Liver (tissue), 9 donors: ENCODE measurements around the gene THEMIS. TPM values are rescaled to one million over a fixed set of nuclear protein-coding genes. Genes with fewer than 3 reads are reported as not detected.

ENCODE experiments used
- DNase-seq: peaks from one replicate; pipeline ENCODE4 v3.0.0-alpha.2; 2017; ENCODE audit warnings: low spot score
- H3K27ac ChIP-seq, 2 donors: one replicate each; pipeline ENCODE4 v1.7.0; 2013; ENCODE audit warnings: inconsistent platforms in 2 of 2, low read length in 2 of 2, control low read depth in 1 of 2, low read depth in 1 of 2, mild to moderate bottlenecking in 1 of 2
- H3K27me3 ChIP-seq, 4 donors: one replicate each; pipeline versions ENCODE4 v1.6.1 to v1.7.0; 2013; ENCODE audit warnings: low read length in 3 of 4, inconsistent platforms in 1 of 4, mild to moderate bottlenecking in 1 of 4, moderate library complexity in 1 of 4; ENCODE audit not compliant: control insufficient read depth in 4 of 4, insufficient read depth in 4 of 4
- H3K36me3 ChIP-seq, 4 donors: one replicate each; pipeline versions ENCODE4 v1.6.1 to v1.7.0; 2013; ENCODE audit warnings: low read length in 3 of 4, mild to moderate bottlenecking in 3 of 4, low read depth in 1 of 4, moderate library complexity in 1 of 4; ENCODE audit not compliant: control insufficient read depth in 4 of 4, insufficient read depth in 3 of 4
- H3K4me1 ChIP-seq, 4 donors: one replicate each; pipeline versions ENCODE4 v1.6.1 to v1.7.0; 2013; ENCODE audit warnings: low read length in 3 of 4, mild to moderate bottlenecking in 3 of 4, moderate library complexity in 1 of 4; ENCODE audit not compliant: control insufficient read depth in 4 of 4, insufficient read depth in 4 of 4
- H3K4me3 ChIP-seq, 3 donors: one replicate each; pipeline versions ENCODE4 v1.6.1 to v1.7.0; 2013; ENCODE audit warnings: low read length in 3 of 3, control low read depth in 1 of 3, low read depth in 1 of 3, mild to moderate bottlenecking in 1 of 3
- H3K9ac ChIP-seq, 2 donors: one replicate each; pipeline ENCODE4 v1.7.0; 2013; ENCODE audit warnings: low read length in 2 of 2, mild to moderate bottlenecking in 2 of 2, moderate library complexity in 2 of 2, control low read depth in 1 of 2, low read depth in 1 of 2
- H3K9me3 ChIP-seq, 4 donors: one replicate each; pipeline versions ENCODE4 v1.6.1 to v1.7.0; 2013; ENCODE audit warnings: low read length in 3 of 4; ENCODE audit not compliant: control insufficient read depth in 4 of 4
- ATF3 ChIP-seq: IDR thresholded peaks from 2 replicates; pipeline ENCODE4 v1.6.1; 2016; ENCODE audit warnings: antibody characterized with exemption
- CTCF ChIP-seq: fragments of 150-350 bp; IDR thresholded peaks from 2 replicates; pipeline ENCODE4 v1.5.1; 2017; ENCODE audit warnings: improper control_type of control experiment, low read depth, low read length; ENCODE audit not compliant: missing input control
- EGR1 ChIP-seq, 2 donors: IDR thresholded peaks; 2 replicates each; pipeline ENCODE4 v1.6.1; 2016 to 2018; ENCODE audit warnings: antibody characterized with exemption in 2 of 2, low read depth in 2 of 2
- FOXA1 ChIP-seq: IDR thresholded peaks from 2 replicates; pipeline ENCODE4 v1.6.1; 2016; ENCODE audit warnings: antibody characterized with exemption
- FOXA2 ChIP-seq: IDR thresholded peaks from 2 replicates; pipeline ENCODE4 v1.6.1; 2016; ENCODE audit warnings: antibody characterized with exemption
- GABPA ChIP-seq, 2 donors: IDR thresholded peaks in 1 of 2; conservative IDR thresholded peaks in 1 of 2; 2 replicates each; pipeline ENCODE4 v1.6.1; 2016; ENCODE audit warnings: antibody characterized with exemption in 2 of 2, mild to moderate bottlenecking in 1 of 2, moderate library complexity in 1 of 2
- HNF4A ChIP-seq, 2 donors: conservative IDR thresholded peaks; 2 replicates each; pipeline ENCODE4 v1.6.1; 2016; ENCODE audit warnings: antibody characterized with exemption in 2 of 2, mild to moderate bottlenecking in 2 of 2
- HNF4G ChIP-seq: IDR thresholded peaks from 2 replicates; pipeline ENCODE4 v1.6.1; 2016; ENCODE audit warnings: antibody characterized with exemption
- JUND ChIP-seq, 2 donors: IDR thresholded peaks; 2 replicates each; pipeline ENCODE4 v1.6.1; 2016; ENCODE audit warnings: antibody characterized with exemption in 2 of 2
- MAX ChIP-seq: IDR thresholded peaks from 2 replicates; pipeline ENCODE4 v1.6.1; 2016; ENCODE audit warnings: antibody characterized with exemption
- NR2F2 ChIP-seq: IDR thresholded peaks from 2 replicates; pipeline ENCODE4 v1.6.1; 2016; ENCODE audit warnings: antibody characterized with exemption
- RAD21 ChIP-seq, 2 donors: IDR thresholded peaks; 2 replicates each; pipeline ENCODE4 v1.6.1; 2016; ENCODE audit warnings: antibody characterized with exemption in 2 of 2, mild to moderate bottlenecking in 2 of 2
- REST ChIP-seq: IDR thresholded peaks from 2 replicates; pipeline ENCODE4 v1.6.1; 2016; ENCODE audit warnings: antibody characterized with exemption, mild to moderate bottlenecking
- RXRA ChIP-seq, 2 donors: IDR thresholded peaks; 2 replicates each; pipeline ENCODE4 v1.6.1; 2017 to 2018; ENCODE audit warnings: antibody characterized with exemption in 2 of 2, mild to moderate bottlenecking in 1 of 2
- SP1 ChIP-seq: IDR thresholded peaks from 2 replicates; pipeline ENCODE4 v1.6.1; 2018; ENCODE audit warnings: antibody characterized with exemption, mild to moderate bottlenecking
- TAF1 ChIP-seq: conservative IDR thresholded peaks from 2 replicates; pipeline ENCODE4 v1.6.1; 2016; ENCODE audit warnings: antibody characterized with exemption, mild to moderate bottlenecking
- YY1 ChIP-seq: IDR thresholded peaks from 2 replicates; pipeline ENCODE4 v1.6.1; 2016; ENCODE audit warnings: antibody characterized with exemption, mild to moderate bottlenecking
- ZBTB33 ChIP-seq: IDR thresholded peaks from 2 replicates; pipeline ENCODE4 v1.6.1; 2016; ENCODE audit warnings: antibody characterized with exemption
- WGBS: extraction: QIAGEN DNeasy Blood & Tissue Kit; methylation state at CpG from one replicate; pipeline ENCODE4 v1.1.7; 2013; 5-methylcytosine and 5-hydroxymethylcytosine counted together
- polyA plus RNA-seq, 2 donors: library from polyadenylated mRNA; stranded (reverse) in 1 of 2; unstranded in 1 of 2; fragments of 200-250 nt in 1 of 2; fragments of >200 nt in 1 of 2; fragmentation: Nextera tagmentation in 1 of 2; extraction: Ambion mirVana in 1 of 2; gene quantifications; one replicate each; pipeline versions ENCODE4 v1.2.1 to v1.2.3, GENCODE V29; 2013 to 2015
- total RNA-seq, 2 donors: library from RNA; depleted of rRNA; stranded (reverse); fragments of >200 nt; gene quantifications; one replicate each; pipeline ENCODE4 v1.2.3, GENCODE V29; 2014
- donor health status: healthy.
- donor health status: healthy.
- donor health status: healthy.
- donor health status: healthy.
- donor health status: healthy.

THEMIS gene
- total and polyA plus RNA-seq, 4 donors = 0.05 to 0.59 (median 0.21) TPM

- TF ChIP-seq TAF1 (no peak), NR2F2 (no peak), RXRA (IDR thresholded peaks at IDR 0.05) (no peak)
- H3K4me3 ChIP-seq = no peak overlapping the region
- H3K4me1 ChIP-seq = no peaks in the 10 kb centered on the region
- WGBS = 83% methylated on average over 5 of the region's 5 CpGs
- no peaks in the 10 kb centered on the region for H3K36me3 ChIP-seq
- DNase-seq = no peak
- H3K27ac ChIP-seq = no peak overlapping the region
- H3K9me3 ChIP-seq = no peaks in the 10 kb centered on the region
- H3K9ac ChIP-seq = no peak overlapping the region
- no peaks in the 10 kb centered on the region for H3K27me3 ChIP-seq
Observed at GRCh38 chr6:127941228-127941627, 40.4 kb upstream of the THEMIS start.

GRCh38 chr6:127939442-127940066 is 38.7 kb upstream of the THEMIS start:
- no peak for TF ChIP-seq FOXA1
- TF ChIP-seq NR2F2 = no peak
- TF ChIP-seq JUND (IDR thresholded peaks at IDR 0.05) = no peak
- no peak for TF ChIP-seq FOXA2
- no peak for TF ChIP-seq SP1
- no peak for TF ChIP-seq ATF3
- Histone ChIP-seq H3K9ac (no peak overlapping the region), H3K4me1 (no peaks in the 10 kb centered on the region), H3K27me3 (no peaks in the 10 kb centered on the region), H3K9me3 (no peaks in the 10 kb centered on the region), H3K4me3 (no peak overlapping the region), H3K36me3 (no peaks in the 10 kb centered on the region), H3K27ac (no peak overlapping the region)
- DNase-seq = no peak
- 59% methylated on average over 3 of the region's 3 CpGs for WGBS

- no peak for DNase-seq
- Histone ChIP-seq H3K4me1 (no peaks in the 10 kb centered on the region), H3K9ac (no peak overlapping the region), H3K4me3 (no peak overlapping the region), H3K27ac (no peak overlapping the region), H3K36me3 (no peaks in the 10 kb centered on the region), H3K9me3 (no peaks in the 10 kb centered on the region), H3K27me3 (no peaks in the 10 kb centered on the region)
- TF ChIP-seq HNF4G = no peak
- TF ChIP-seq RXRA (IDR thresholded peaks at IDR 0.05) = no peak
- TF ChIP-seq MAX = no peak
- no peak for TF ChIP-seq CTCF
- no peak for TF ChIP-seq EGR1 (IDR thresholded peaks at IDR 0.05; ENCODE audit: low read depth in 2 of 2)
- TF ChIP-seq REST = no peak
- no peak for TF ChIP-seq ZBTB33
- no peak for TF ChIP-seq NR2F2
- no peak for TF ChIP-seq FOXA1
- no peak for TF ChIP-seq HNF4A (conservative IDR thresholded peaks at IDR 0.05)
- TF ChIP-seq RAD21 (IDR thresholded peaks at IDR 0.05) = no peak
- no peak for TF ChIP-seq GABPA (IDR thresholded peaks at IDR 0.05 in 1 of 2, conservative IDR thresholded peaks at IDR 0.05 in 1 of 2)
- no peak for TF ChIP-seq FOXA2
- no peak for TF ChIP-seq TAF1
- no peak for TF ChIP-seq JUND (IDR thresholded peaks at IDR 0.05)
- no peak for TF ChIP-seq ATF3
- TF ChIP-seq YY1 = no peak
Observed at GRCh38 chr6:127938701-127939100, 37.8 kb upstream of the THEMIS start.
